Activated CD4-positive, alpha-beta T cell treated with anti-CD3 and anti-CD28 coated beads, Interleukin-2, amount 10 ng/mL, durations not matched to agents 7 days and 5 days (primary cell): ENCODE measurements around the gene CNN1. TPM values are rescaled to one million over a fixed set of nuclear protein-coding genes. Genes with fewer than 3 reads are reported as not detected.

Experiments
- CTCF ChIA-PET: fragments of 350-600 bp; sonication (Branson Sonifier 250); formaldehyde crosslinking; loops from one replicate; lab custom pipeline; 2021; ENCODE audit warnings: antibody characterized with exemption; lab: Charles Lee
- POLR2A ChIA-PET: fragments of 350-600 bp; sonication (Branson Sonifier 250); formaldehyde crosslinking; loops from one replicate; lab custom pipeline; 2021; ENCODE audit warnings: antibody characterized with exemption; lab: Charles Lee
- DNase-seq: peaks from one replicate; pipeline ENCODE4 v3.0.0-alpha.2; 2020
- H3K27ac Mint-ChIP-seq: one replicate; pipeline ENCODE4 v1.8.0; 2021; ENCODE audit warnings: mild to moderate bottlenecking, moderate library complexity, mixed read lengths
- H3K27me3 Mint-ChIP-seq: one replicate; pipeline ENCODE4 v1.8.0; 2021; ENCODE audit warnings: mixed read lengths
- H3K36me3 Mint-ChIP-seq: one replicate; pipeline ENCODE4 v1.8.0; 2021; ENCODE audit warnings: low read depth, mixed read lengths
- H3K4me1 Mint-ChIP-seq: one replicate; pipeline ENCODE4 v1.8.0; 2021; ENCODE audit warnings: mixed read lengths
- H3K4me3 Mint-ChIP-seq: one replicate; pipeline ENCODE4 v1.8.0; 2021; ENCODE audit warnings: mild to moderate bottlenecking, moderate library complexity, mixed read lengths
- H3K9me3 Mint-ChIP-seq: one replicate; pipeline ENCODE4 v1.8.0; 2021; ENCODE audit warnings: mixed read lengths
- total RNA-seq, 2 experiments: library from RNA; stranded (reverse); gene quantifications; one replicate each; pipeline ENCODE4 v1.2.3, GENCODE V29; 2021

Gene CNN1
- total RNA-seq: not detected

DNA sequence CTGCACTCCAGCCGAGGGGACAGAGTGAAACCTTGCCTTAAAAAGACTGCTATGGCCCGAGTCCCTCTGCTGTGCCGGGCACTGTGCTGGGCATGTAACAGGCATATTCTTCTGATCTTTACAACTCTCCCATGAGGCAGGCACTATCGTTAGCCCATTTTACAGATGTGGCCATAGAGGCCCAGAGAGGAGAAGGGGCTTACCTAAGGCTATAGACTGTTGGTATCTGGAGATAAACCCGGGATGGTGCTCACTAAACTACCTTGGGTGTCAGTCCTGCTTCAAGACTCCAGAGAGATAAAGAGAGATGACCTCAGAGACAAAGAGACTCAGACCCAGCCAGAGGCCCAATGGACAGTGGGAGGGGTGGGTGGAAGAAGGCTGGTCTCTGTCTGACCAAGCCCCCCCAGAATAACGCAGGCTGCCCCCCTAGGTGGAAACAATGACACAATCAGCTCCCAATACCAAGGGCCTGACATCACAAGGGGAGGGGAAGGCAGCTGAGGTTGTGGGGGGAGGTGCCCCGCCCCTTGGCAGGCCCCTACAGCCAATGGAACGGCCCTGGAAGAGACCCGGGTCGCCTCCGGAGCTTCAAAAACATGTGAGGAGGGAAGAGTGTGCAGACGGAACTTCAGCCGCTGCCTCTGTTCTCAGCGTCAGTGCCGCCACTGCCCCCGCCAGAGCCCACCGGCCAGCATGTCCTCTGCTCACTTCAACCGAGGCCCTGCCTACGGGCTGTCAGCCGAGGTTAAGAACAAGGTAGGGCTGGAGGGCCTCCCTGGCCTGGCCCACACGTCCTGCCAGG lies at the start of gene CNN1:
TSS of gene CNN1 (plus strand) at position 620 of the 805 bp plus-strand sequence. CDS start at position 697, 77 bp downstream.
- DNase-seq: no peak
- Mint-ChIP-seq H3K27me3 (peaks cover 17% of the 10 kb centered on the region), H3K27ac (no peak within 1 kb of the TSS), H3K9me3 (no peaks in the 10 kb centered on the region), H3K36me3 (no peaks in the 10 kb centered on the region), H3K4me1 (peaks cover 11% of the 10 kb centered on the region), H3K4me3 (no peak within 1 kb of the TSS)
- POLR2A ChIA-PET: interaction anchor here (0.6 kb wide), 1 partner anchor 17 kb away, joined by 3 read pairs; no protein-coding TSS in a partner anchor
- CTCF ChIA-PET: interaction anchor here (0.8 to 1.3 kb wide), 2 partner anchors 20 to 42 kb away, joined by 4 to 5 read pairs; no protein-coding TSS in a partner anchor

DNA sequence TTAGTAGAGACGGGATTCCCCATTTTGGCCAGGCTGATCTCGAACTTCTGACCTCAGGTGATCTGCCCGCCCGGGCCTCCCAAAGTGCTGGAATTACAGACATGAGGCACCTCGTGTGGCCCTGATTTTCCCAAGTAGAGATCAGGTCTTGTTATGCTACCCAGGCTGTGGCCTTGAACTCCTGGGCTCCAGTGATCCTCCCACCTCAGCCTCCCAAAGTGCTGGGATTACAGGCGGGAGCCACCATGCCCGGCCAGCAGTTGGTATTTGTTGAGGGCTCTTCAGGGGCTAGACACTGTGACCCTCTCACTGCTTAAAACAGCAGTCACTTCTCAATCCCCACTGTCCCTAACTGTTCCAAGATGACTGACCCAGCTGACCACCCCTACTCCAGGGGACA lies 49.3 kb upstream of the CNN1 start:
- CTCF ChIA-PET: no interaction called here
- no peaks in the 10 kb centered on the region for H3K9me3 Mint-ChIP-seq
- H3K27ac Mint-ChIP-seq: no peak overlapping the region
- peaks cover 12% of the 10 kb centered on the region for H3K36me3 Mint-ChIP-seq
- POLR2A ChIA-PET: no interaction called here
- DNase-seq: no peak
- H3K27me3 Mint-ChIP-seq: no peaks in the 10 kb centered on the region
- peaks cover 3% of the 10 kb centered on the region for H3K4me1 Mint-ChIP-seq
- no peak overlapping the region for H3K4me3 Mint-ChIP-seq

- H3K36me3 Mint-ChIP-seq: peaks cover 16% of the 10 kb centered on the region
Observed at GRCh38 chr19:11494634-11495285, 43.9 kb upstream of the CNN1 start.

GRCh38 chr19:11495481-11495880 lies 43.2 kb upstream of the CNN1 start:
- Mint-ChIP-seq H3K27ac (no peak overlapping the region), H3K4me3 (no peak overlapping the region), H3K4me1 (no peaks in the 10 kb centered on the region), H3K36me3 (peaks cover 13% of the 10 kb centered on the region), H3K27me3 (no peaks in the 10 kb centered on the region), H3K9me3 (no peaks in the 10 kb centered on the region)
- no peak for DNase-seq
- POLR2A ChIA-PET: no interaction called here
- CTCF ChIA-PET: interaction anchor here (0.8 to 5.9 kb wide), 4 partner anchors 10 to 74 kb away, joined by 3 to 36 read pairs (median 4); no protein-coding TSS in a partner anchor

More at GRCh38 chr19:11494634-11495285, 43.9 kb upstream of the CNN1 start:
- DNase-seq: no peak
- H3K4me3 Mint-ChIP-seq: no peak overlapping the region
- no peaks in the 10 kb centered on the region for H3K4me1 Mint-ChIP-seq
- H3K9me3 Mint-ChIP-seq: no peaks in the 10 kb centered on the region
- H3K27me3 Mint-ChIP-seq: no peaks in the 10 kb centered on the region
- H3K27ac Mint-ChIP-seq: no peak overlapping the region
- ChIA-PET CTCF (interaction anchor here (0.8 to 5.9 kb wide), 2 partner anchors 12 to 13 kb away, joined by 3 to 36 read pairs; no protein-coding TSS in a partner anchor), POLR2A (no interaction called here)

DNA sequence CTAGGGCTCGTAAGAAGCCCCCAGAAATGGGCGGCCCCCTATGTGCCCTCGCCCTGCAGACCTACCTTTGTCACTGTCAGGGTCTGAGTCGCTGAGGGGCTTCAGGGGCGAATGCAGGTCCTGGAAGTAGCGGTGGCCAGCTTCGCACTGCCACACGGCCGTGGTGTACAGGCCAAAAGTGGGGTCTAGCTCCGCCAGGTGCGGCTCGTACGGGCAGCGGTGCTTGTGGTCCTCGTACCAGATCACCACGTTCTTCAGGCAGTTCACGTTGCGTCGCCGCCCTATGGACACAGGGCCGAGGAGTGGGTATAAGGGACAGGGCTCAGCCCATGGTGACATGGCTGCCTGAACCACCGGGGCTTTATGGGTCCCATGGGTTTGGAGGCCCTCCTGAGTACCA lies 42.8 kb upstream of the CNN1 start:
- Mint-ChIP-seq H3K4me1 (no peaks in the 10 kb centered on the region), H3K4me3 (no peak overlapping the region), H3K27me3 (no peaks in the 10 kb centered on the region), H3K27ac (no peak overlapping the region), H3K36me3 (peaks cover 11% of the 10 kb centered on the region), H3K9me3 (no peaks in the 10 kb centered on the region)
- POLR2A ChIA-PET: no interaction called here
- DNase-seq: no peak
- CTCF ChIA-PET: interaction anchor here (0.5 to 5.9 kb wide), 6 partner anchors 11 to 119 kb away, joined by 3 to 36 read pairs (median 4); no protein-coding TSS in a partner anchor

- ChIA-PET CTCF (interaction anchor here (0.5 to 5.9 kb wide), 8 partner anchors 9 to 120 kb away, joined by 3 to 36 read pairs (median 4); no protein-coding TSS in a partner anchor), POLR2A (no interaction called here)
- H3K4me3 Mint-ChIP-seq: no peak overlapping the region
- H3K27me3 Mint-ChIP-seq: no peaks in the 10 kb centered on the region
- H3K4me1 Mint-ChIP-seq: no peaks in the 10 kb centered on the region
- peaks cover 11% of the 10 kb centered on the region for H3K36me3 Mint-ChIP-seq
- DNase-seq: peak; percentile 65
- peak overlapping the region; percentile 17 for H3K27ac Mint-ChIP-seq
- no peaks in the 10 kb centered on the region for H3K9me3 Mint-ChIP-seq
Observed at GRCh38 chr19:11496391-11497163, 42.1 kb upstream of the CNN1 start.

DNA sequence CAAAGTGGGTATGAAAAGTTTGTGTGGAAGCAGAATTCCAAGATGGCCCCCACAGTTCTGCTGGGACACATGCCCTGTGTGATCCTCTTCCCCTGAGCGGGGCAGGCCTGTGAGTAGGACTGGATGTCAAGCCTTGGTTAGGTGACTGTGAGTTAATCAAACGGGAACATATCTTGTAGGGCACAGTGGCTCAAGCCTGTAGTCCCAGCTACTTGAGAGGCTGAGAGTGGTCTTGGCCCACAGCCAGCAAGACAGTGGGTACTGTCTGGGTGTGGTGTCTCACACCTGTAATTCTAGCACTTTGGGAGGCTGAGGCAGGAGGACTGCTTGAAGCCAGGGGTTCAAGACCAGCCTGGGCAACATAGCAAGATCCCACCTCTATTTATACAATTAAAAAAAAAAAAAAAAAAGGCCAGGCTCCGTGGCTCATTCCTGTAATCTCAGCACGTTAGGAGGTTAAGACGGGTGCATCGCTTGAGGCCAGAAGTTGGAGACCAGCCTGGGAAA lies 39.4 kb upstream of the CNN1 start:
- CTCF ChIA-PET: interaction anchor here (3.1 kb wide), 1 partner anchor 16 kb away, joined by 14 read pairs; no protein-coding TSS in a partner anchor

GRCh38 chr19:11499890-11500420 lies 38.7 kb upstream of the CNN1 start:
- DNase-seq: no peak
- peaks cover 12% of the 10 kb centered on the region for H3K36me3 Mint-ChIP-seq
- no peaks in the 10 kb centered on the region for H3K27me3 Mint-ChIP-seq
- ChIA-PET POLR2A (no interaction called here), CTCF (interaction anchor here (0.5 to 3.1 kb wide), 3 partner anchors 17 to 206 kb away, joined by 3 to 14 read pairs (median 3); no protein-coding TSS in a partner anchor)
- no peak overlapping the region for H3K4me3 Mint-ChIP-seq
- no peak overlapping the region for H3K27ac Mint-ChIP-seq
- peaks cover 14% of the 10 kb centered on the region for H3K4me1 Mint-ChIP-seq
- H3K9me3 Mint-ChIP-seq: no peaks in the 10 kb centered on the region

More for the DNA sequence above, 39.4 kb upstream of the CNN1 start:
- Mint-ChIP-seq H3K4me1 (peaks cover 7% of the 10 kb centered on the region), H3K4me3 (no peak overlapping the region), H3K27ac (no peak overlapping the region), H3K36me3 (peaks cover 14% of the 10 kb centered on the region), H3K27me3 (no peaks in the 10 kb centered on the region), H3K9me3 (no peaks in the 10 kb centered on the region)
- POLR2A ChIA-PET: no interaction called here
- DNase-seq: no peak

GRCh38 chr19:11504502-11505031 lies 34.1 kb upstream of the CNN1 start:
- POLR2A ChIA-PET: no interaction called here
- CTCF ChIA-PET: no interaction called here

GRCh38 chr19:11505032-11505503 lies 33.6 kb upstream of the CNN1 start:
- Mint-ChIP-seq H3K27me3 (no peaks in the 10 kb centered on the region), H3K36me3 (peaks cover 11% of the 10 kb centered on the region), H3K9me3 (no peaks in the 10 kb centered on the region), H3K27ac (peak overlapping the region; percentile 94), H3K4me3 (peak overlapping the region; percentile 87), H3K4me1 (peaks cover 27% of the 10 kb centered on the region)
- POLR2A ChIA-PET: no interaction called here
- DNase-seq: peak; percentile 97
- CTCF ChIA-PET: interaction anchor here (1.0 kb wide), 1 partner anchor 22 kb away, joined by 4 read pairs; no protein-coding TSS in a partner anchor

More at GRCh38 chr19:11504502-11505031, 34.1 kb upstream of the CNN1 start:
- no peaks in the 10 kb centered on the region for H3K9me3 Mint-ChIP-seq
- H3K27me3 Mint-ChIP-seq: no peaks in the 10 kb centered on the region
- peaks cover 27% of the 10 kb centered on the region for H3K4me1 Mint-ChIP-seq
- H3K27ac Mint-ChIP-seq: peak overlapping the region; percentile 94
- H3K4me3 Mint-ChIP-seq: peak overlapping the region; percentile 87
- DNase-seq: no peak
- H3K36me3 Mint-ChIP-seq: peaks cover 11% of the 10 kb centered on the region

- Mint-ChIP-seq H3K27ac (peak within 1 kb of the TSS; percentile 94), H3K36me3 (peaks cover 11% of the 10 kb centered on the region), H3K27me3 (no peaks in the 10 kb centered on the region), H3K4me1 (peaks cover 27% of the 10 kb centered on the region), H3K9me3 (no peaks in the 10 kb centered on the region), H3K4me3 (peak within 1 kb of the TSS; percentile 87)
- ChIA-PET CTCF (interaction anchor here (1.0 kb wide), 1 partner anchor 23 kb away, joined by 4 read pairs; no protein-coding TSS in a partner anchor), POLR2A (interaction anchor here (0.6 kb wide), 1 partner anchor 31 kb away, joined by 6 read pairs; no protein-coding TSS in a partner anchor)
- DNase-seq: peak; percentile 97
Observed at GRCh38 chr19:11505504-11506100, 33.0 kb upstream of the CNN1 start, which contains the start of gene ZNF653. Gene ZNF653, minus strand, starts transcription at chr19:11505839. Its CDS starts 53 bp downstream, at chr19:11505786.
